ENCODE results near the gene ENOX1. TPM values are rescaled to one million over a fixed set of nuclear protein-coding genes. Genes with fewer than 3 reads are reported as not detected.
A peak's percentile ranks its signal among the peaks of the same experiment; 100 is the strongest.

The ENOX1 gene
- total RNA-seq, 1 experiment from 2014 or later = 2.4 TPM

- DNase-seq = no peak
- Histone ChIP-seq H3K4me3 (no peak overlapping the region), H3K27me3 (no peaks in the 10 kb centered on the region), H3K36me3 (no peaks in the 10 kb centered on the region), H3K9me3 (no peaks in the 10 kb centered on the region)
Measured at GRCh38 chr13:43267916-43268315, 518.9 kb downstream of the ENOX1 start.

- no peak for DNase-seq
- Histone ChIP-seq H3K9me3 (no peaks in the 10 kb centered on the region), H3K36me3 (no peaks in the 10 kb centered on the region), H3K4me3 (no peak overlapping the region), H3K27me3 (no peaks in the 10 kb centered on the region)
Measured at GRCh38 chr13:43266936-43267615, 519.7 kb downstream of the ENOX1 start.

- H3K4me3 ChIP-seq = no peak overlapping the region
- no peaks in the 10 kb centered on the region for H3K36me3 ChIP-seq
- no peaks in the 10 kb centered on the region for H3K9me3 ChIP-seq
- H3K27me3 ChIP-seq = no peaks in the 10 kb centered on the region
- no peak for DNase-seq
Measured at GRCh38 chr13:43265028-43265427, 521.7 kb downstream of the ENOX1 start.

DNA sequence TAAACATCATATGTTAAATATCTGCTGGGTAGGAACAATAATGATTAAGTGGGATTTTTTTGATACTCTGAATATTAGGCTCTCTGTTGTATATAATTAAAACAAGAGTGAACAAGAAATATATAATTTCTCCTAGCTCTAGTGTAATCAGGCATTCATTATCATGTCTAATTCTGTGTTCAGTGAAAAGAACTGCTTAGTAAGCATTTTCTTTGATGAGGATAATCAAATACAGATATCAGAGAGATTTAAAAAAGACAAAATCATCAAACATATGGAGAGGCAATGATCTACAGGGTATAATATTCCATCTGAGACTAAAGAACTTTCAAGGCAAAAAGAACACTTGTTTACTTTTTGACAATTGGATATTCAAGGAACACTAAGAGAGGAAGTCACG is 522.3 kb downstream of the ENOX1 start:
- Histone ChIP-seq H3K9me3 (no peaks in the 10 kb centered on the region), H3K36me3 (no peaks in the 10 kb centered on the region), H3K4me3 (no peak overlapping the region), H3K27me3 (no peaks in the 10 kb centered on the region)
- no peak for DNase-seq

- Histone ChIP-seq H3K4me3 (no peak overlapping the region), H3K9me3 (no peaks in the 10 kb centered on the region), H3K36me3 (no peaks in the 10 kb centered on the region), H3K27me3 (no peaks in the 10 kb centered on the region)
- DNase-seq = no peak
Measured at GRCh38 chr13:43263047-43263446, 523.7 kb downstream of the ENOX1 start.

GRCh38 chr13:43260999-43261398 is 525.8 kb downstream of the ENOX1 start:
- H3K27me3 ChIP-seq = no peaks in the 10 kb centered on the region
- H3K36me3 ChIP-seq = no peaks in the 10 kb centered on the region
- H3K9me3 ChIP-seq = no peaks in the 10 kb centered on the region
- peak; percentile 37 for DNase-seq
- no peak overlapping the region for H3K4me3 ChIP-seq

- no peak overlapping the region for H3K4me3 ChIP-seq
- DNase-seq = no peak
- H3K36me3 ChIP-seq = no peaks in the 10 kb centered on the region
- H3K9me3 ChIP-seq = no peaks in the 10 kb centered on the region
- H3K27me3 ChIP-seq = no peaks in the 10 kb centered on the region
Measured at GRCh38 chr13:43258771-43259170, 528.0 kb downstream of the ENOX1 start.

DNA sequence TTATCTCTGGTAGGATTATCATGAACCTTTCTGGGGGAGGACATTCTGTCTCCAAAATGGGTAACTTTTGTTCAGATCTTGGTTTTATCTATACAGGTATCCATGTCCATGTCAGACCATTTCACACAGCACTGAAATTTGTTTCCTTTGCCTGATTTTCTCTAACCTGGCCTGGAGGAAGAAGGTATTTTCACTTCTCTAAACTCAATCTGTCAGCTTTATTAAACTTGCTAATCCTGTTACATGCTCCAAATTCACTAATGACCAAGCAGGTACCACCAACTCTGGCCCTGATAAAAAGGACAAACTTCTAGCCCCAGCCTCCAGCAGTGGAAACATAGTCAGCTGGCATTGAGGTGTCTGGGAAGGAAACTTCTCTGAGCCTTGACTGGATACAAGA is 529.0 kb downstream of the ENOX1 start:
- H3K9me3 ChIP-seq = no peaks in the 10 kb centered on the region
- H3K4me3 ChIP-seq = no peak overlapping the region
- no peaks in the 10 kb centered on the region for H3K36me3 ChIP-seq
- no peaks in the 10 kb centered on the region for H3K27me3 ChIP-seq
- DNase-seq = no peak

GRCh38 chr13:43251961-43252360 is 534.8 kb downstream of the ENOX1 start:
- Histone ChIP-seq H3K9me3 (no peaks in the 10 kb centered on the region), H3K4me3 (no peak overlapping the region), H3K27me3 (no peaks in the 10 kb centered on the region), H3K36me3 (no peaks in the 10 kb centered on the region)
- DNase-seq = no peak

DNA sequence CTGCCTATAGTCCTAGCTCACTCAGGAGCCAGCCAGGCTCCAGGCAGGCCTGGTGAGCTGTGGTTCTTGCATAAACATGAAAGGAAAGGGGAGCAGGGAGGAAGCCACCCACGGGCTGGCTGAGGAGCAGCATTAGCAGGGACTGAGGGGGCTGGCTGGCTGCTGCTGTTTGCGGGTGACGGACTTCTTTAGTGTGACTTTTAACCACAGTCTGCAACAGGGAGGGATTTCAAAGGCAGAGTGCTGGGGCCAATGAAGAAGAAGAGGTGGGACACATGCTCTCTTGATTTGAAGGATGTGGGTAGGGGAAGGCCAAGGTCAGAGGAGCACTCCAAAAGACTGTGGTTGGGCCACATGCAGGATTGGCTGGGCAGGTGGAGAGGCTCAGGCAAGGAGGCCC is 540.4 kb downstream of the ENOX1 start:
- no peaks in the 10 kb centered on the region for H3K36me3 ChIP-seq
- H3K4me3 ChIP-seq = no peak overlapping the region
- no peak for DNase-seq
- H3K27me3 ChIP-seq = no peaks in the 10 kb centered on the region
- H3K9me3 ChIP-seq = no peaks in the 10 kb centered on the region

- DNase-seq = peak; percentile 51
- Histone ChIP-seq H3K27me3 (no peaks in the 10 kb centered on the region), H3K9me3 (no peaks in the 10 kb centered on the region), H3K4me3 (no peak overlapping the region), H3K36me3 (no peaks in the 10 kb centered on the region)
Measured at GRCh38 chr13:43245374-43245964, 541.3 kb downstream of the ENOX1 start.

GRCh38 chr13:43244481-43244880 is 542.3 kb downstream of the ENOX1 start:
- Histone ChIP-seq H3K4me3 (no peak overlapping the region), H3K36me3 (no peaks in the 10 kb centered on the region), H3K9me3 (no peaks in the 10 kb centered on the region), H3K27me3 (no peaks in the 10 kb centered on the region)
- no peak for DNase-seq

DNA sequence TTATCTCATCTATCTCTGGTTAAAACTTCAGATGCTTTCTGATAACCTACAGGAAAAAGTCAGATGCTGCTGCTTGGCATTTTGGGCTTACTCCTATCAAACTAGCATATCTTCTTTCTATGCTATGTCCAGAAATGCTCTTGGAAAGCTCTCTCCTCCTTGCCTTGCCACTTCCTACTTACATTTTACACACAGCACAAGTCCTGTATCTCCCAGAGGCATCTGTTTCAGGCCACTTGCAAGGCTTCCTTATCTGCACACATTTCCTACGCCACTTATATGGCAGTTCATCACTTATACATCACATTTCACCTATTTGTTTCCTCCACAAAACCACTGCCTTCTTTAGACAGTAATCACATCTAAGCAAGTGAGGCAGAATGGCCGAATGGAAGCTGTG is 543.1 kb downstream of the ENOX1 start:
- H3K27me3 ChIP-seq = no peaks in the 10 kb centered on the region
- H3K9me3 ChIP-seq = no peaks in the 10 kb centered on the region
- H3K36me3 ChIP-seq = no peaks in the 10 kb centered on the region
- DNase-seq = no peak
- H3K4me3 ChIP-seq = no peak overlapping the region

- Histone ChIP-seq H3K27me3 (no peaks in the 10 kb centered on the region), H3K9me3 (no peaks in the 10 kb centered on the region), H3K4me3 (no peak overlapping the region), H3K36me3 (no peaks in the 10 kb centered on the region)
- DNase-seq = no peak
Measured at GRCh38 chr13:43242040-43242439, 544.7 kb downstream of the ENOX1 start.

- Histone ChIP-seq H3K9me3 (no peaks in the 10 kb centered on the region), H3K27me3 (no peaks in the 10 kb centered on the region), H3K4me3 (no peak overlapping the region)
Measured at GRCh38 chr13:43240278-43240677, 546.5 kb downstream of the ENOX1 start.

GRCh38 chr13:43239275-43239840 is 547.4 kb downstream of the ENOX1 start:
- H3K9me3 ChIP-seq = no peaks in the 10 kb centered on the region
- H3K27me3 ChIP-seq = no peaks in the 10 kb centered on the region
- DNase-seq = no peak
- H3K36me3 ChIP-seq = no peaks in the 10 kb centered on the region
- no peak overlapping the region for H3K4me3 ChIP-seq

More at GRCh38 chr13:43240278-43240677, 546.5 kb downstream of the ENOX1 start:
- H3K36me3 ChIP-seq = no peaks in the 10 kb centered on the region
- DNase-seq = no peak

DNA sequence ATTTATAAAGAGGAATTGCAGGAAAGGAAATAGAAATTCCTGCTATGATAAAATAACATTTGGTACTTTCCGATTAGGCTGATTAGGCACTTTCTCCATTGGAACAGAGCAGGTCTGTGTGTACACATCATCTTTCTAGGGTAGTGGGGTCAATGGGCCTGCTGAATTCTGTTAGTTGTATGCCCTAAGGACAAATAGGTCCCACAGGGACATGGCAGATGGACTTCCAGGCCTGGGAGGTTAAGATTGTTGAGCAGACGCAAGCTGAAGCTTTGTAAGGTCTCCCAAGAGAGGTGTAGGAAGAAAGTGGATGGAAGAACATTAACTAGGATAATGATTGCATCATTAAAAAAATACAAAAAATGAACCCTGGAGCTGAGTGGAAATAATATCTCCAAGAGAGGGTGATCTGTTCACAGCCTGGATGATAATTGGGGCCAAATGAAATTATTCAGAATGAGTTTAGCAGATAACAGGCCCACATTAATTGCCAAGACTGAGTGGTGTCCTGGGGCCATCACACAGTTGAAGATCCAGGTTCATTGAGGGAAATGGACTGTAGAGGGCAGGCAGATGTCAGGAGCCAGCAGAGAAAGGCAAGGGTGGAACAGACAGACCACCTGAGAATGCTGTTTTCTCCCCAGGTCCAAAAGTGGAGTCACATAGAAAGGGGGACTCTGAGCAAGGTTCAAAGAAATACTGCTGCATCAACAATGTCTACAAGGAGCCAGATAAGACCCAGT is 548.3 kb downstream of the ENOX1 start:
- Histone ChIP-seq H3K4me3 (no peak overlapping the region), H3K27me3 (no peaks in the 10 kb centered on the region), H3K9me3 (no peaks in the 10 kb centered on the region), H3K36me3 (no peaks in the 10 kb centered on the region)
- DNase-seq = no peak
